IgD-negative memory B cell (primary cell): ENCODE data around the gene KRT33A. TPM values are rescaled to one million over a fixed set of nuclear protein-coding genes. Genes with fewer than 3 reads are reported as not detected.

Experiments
- H3K27ac Mint-ChIP-seq, 3 donors: one replicate each; pipeline ENCODE4 v1.8.0; 2020 to 2022; ENCODE audit warnings: mild to moderate bottlenecking in 3 of 3, mixed read lengths in 3 of 3, moderate library complexity in 1 of 3
- H3K27me3 Mint-ChIP-seq: one replicate; pipeline ENCODE4 v1.8.0; 2021; ENCODE audit warnings: mixed read lengths
- H3K36me3 Mint-ChIP-seq: one replicate; pipeline ENCODE4 v1.8.0; 2020; ENCODE audit warnings: mild to moderate bottlenecking, mixed read lengths
- H3K4me1 Mint-ChIP-seq, 3 donors: one replicate each; pipeline ENCODE4 v1.8.0; 2020 to 2022; ENCODE audit warnings: mixed read lengths in 3 of 3, mild to moderate bottlenecking in 1 of 3
- H3K4me3 Mint-ChIP-seq, 4 donors: one replicate each; pipeline ENCODE4 v1.8.0; 2020 to 2022; ENCODE audit warnings: mild to moderate bottlenecking in 4 of 4, mixed read lengths in 4 of 4, moderate library complexity in 3 of 4
- H3K9me3 Mint-ChIP-seq, 3 donors: one replicate each; pipeline ENCODE4 v1.8.0; 2020 to 2021; ENCODE audit warnings: mixed read lengths in 3 of 3, mild to moderate bottlenecking in 1 of 3
- polyA plus RNA-seq: library from polyadenylated mRNA; unstranded; fragments of 300-500 nt; fragmentation: Illumina TruSeq; gene quantifications from one replicate; pipeline ENCODE4 v1.2.3, GENCODE V29; 2021

KRT33A gene
- polyA plus RNA-seq, 1 donor from 2014 or later: not detected

GRCh38 chr17:41327411-41328120, 23.1 kb downstream of the KRT33A start:
- Mint-ChIP-seq H3K4me3 (no peak overlapping the region), H3K36me3 (no peaks in the 10 kb centered on the region), H3K4me1 (peaks cover 2% of the 10 kb centered on the region in 3 donors), H3K9me3 (no peaks in the 10 kb centered on the region), H3K27ac (no peak overlapping the region), H3K27me3 (peaks cover 2% of the 10 kb centered on the region)

GRCh38 chr17:41326173-41327145, 24.2 kb downstream of the KRT33A start:
- H3K4me3 Mint-ChIP-seq: peak overlapping the region in 1 of 4 donors; percentile 4
- no peaks in the 10 kb centered on the region for H3K9me3 Mint-ChIP-seq
- no peak overlapping the region for H3K27ac Mint-ChIP-seq
- peaks cover 0 to 7% (median 5%) of the 10 kb centered on the region in 3 donors for H3K4me1 Mint-ChIP-seq
- peaks cover 2% of the 10 kb centered on the region for H3K27me3 Mint-ChIP-seq
- H3K36me3 Mint-ChIP-seq: no peaks in the 10 kb centered on the region

GRCh38 chr17:41325611-41326010, 25.0 kb downstream of the KRT33A start:
- Mint-ChIP-seq H3K27me3 (peaks cover 2% of the 10 kb centered on the region), H3K27ac (no peak overlapping the region), H3K36me3 (no peaks in the 10 kb centered on the region), H3K4me3 (no peak overlapping the region), H3K9me3 (peaks cover 0 to 2% (median under 1%) of the 10 kb centered on the region in 3 donors), H3K4me1 (peaks cover 0 to 7% (median 5%) of the 10 kb centered on the region in 3 donors)

- Mint-ChIP-seq H3K4me1 (peaks cover under 1 to 7% (median 6%) of the 10 kb centered on the region in 3 donors), H3K27me3 (peaks cover 2% of the 10 kb centered on the region), H3K9me3 (peaks cover 0 to 7% (median 3%) of the 10 kb centered on the region in 3 donors), H3K36me3 (no peaks in the 10 kb centered on the region), H3K27ac (no peak overlapping the region), H3K4me3 (no peak overlapping the region)
Observed at GRCh38 chr17:41325126-41325525, 25.5 kb downstream of the KRT33A start.

- Mint-ChIP-seq H3K4me3 (no peak overlapping the region), H3K4me1 (peaks cover 2 to 9% (median 7%) of the 10 kb centered on the region in 3 donors), H3K27me3 (no peaks in the 10 kb centered on the region), H3K9me3 (peaks cover 3 to 14% (median 7%) of the 10 kb centered on the region in 3 donors), H3K36me3 (no peaks in the 10 kb centered on the region), H3K27ac (peak overlapping the region in 1 of 3 donors; percentile 69)
Observed at GRCh38 chr17:41324180-41325075, 26.2 kb downstream of the KRT33A start.

- H3K4me3 Mint-ChIP-seq: no peak overlapping the region
- H3K27me3 Mint-ChIP-seq: no peaks in the 10 kb centered on the region
- peak overlapping the region in 1 of 3 donors; percentile 74 for H3K27ac Mint-ChIP-seq
- no peaks in the 10 kb centered on the region for H3K36me3 Mint-ChIP-seq
- peaks cover 2 to 9% (median 7%) of the 10 kb centered on the region in 3 donors for H3K4me1 Mint-ChIP-seq
- peaks cover 3 to 18% (median 7%) of the 10 kb centered on the region in 3 donors for H3K9me3 Mint-ChIP-seq
Observed at GRCh38 chr17:41322903-41323895, 27.4 kb downstream of the KRT33A start.

- Mint-ChIP-seq H3K9me3 (peaks cover 3 to 18% (median 7%) of the 10 kb centered on the region in 3 donors), H3K4me3 (no peak overlapping the region), H3K27me3 (no peaks in the 10 kb centered on the region), H3K27ac (peak overlapping the region in 1 of 3 donors; percentile 74), H3K36me3 (no peaks in the 10 kb centered on the region), H3K4me1 (peaks cover 2 to 9% (median 7%) of the 10 kb centered on the region in 3 donors)
Observed at GRCh38 chr17:41322094-41322902, 28.3 kb downstream of the KRT33A start.

- peaks cover 11% of the 10 kb centered on the region for H3K27me3 Mint-ChIP-seq
- peaks cover 2 to 7% (median 7%) of the 10 kb centered on the region in 3 donors for H3K4me1 Mint-ChIP-seq
- H3K9me3 Mint-ChIP-seq: peaks cover 3 to 18% (median 7%) of the 10 kb centered on the region in 3 donors
- no peak overlapping the region for H3K4me3 Mint-ChIP-seq
- no peak overlapping the region for H3K27ac Mint-ChIP-seq
- H3K36me3 Mint-ChIP-seq: no peaks in the 10 kb centered on the region
Observed at GRCh38 chr17:41318231-41318630, 32.4 kb downstream of the KRT33A start.

- H3K27me3 Mint-ChIP-seq: peaks cover 15% of the 10 kb centered on the region
- no peak overlapping the region for H3K27ac Mint-ChIP-seq
- no peak overlapping the region for H3K4me3 Mint-ChIP-seq
- H3K9me3 Mint-ChIP-seq: peaks cover 3 to 18% (median 7%) of the 10 kb centered on the region in 3 donors
- peaks cover 0 to 6% (median 2%) of the 10 kb centered on the region in 3 donors for H3K4me1 Mint-ChIP-seq
- no peaks in the 10 kb centered on the region for H3K36me3 Mint-ChIP-seq
Observed at GRCh38 chr17:41315814-41316445, 34.7 kb downstream of the KRT33A start.

- H3K9me3 Mint-ChIP-seq: peaks cover 3 to 12% (median 4%) of the 10 kb centered on the region in 3 donors
- H3K4me3 Mint-ChIP-seq: no peak within 1 kb of the TSS
- peak within 1 kb of the TSS in 1 of 3 donors; percentile 5 for H3K27ac Mint-ChIP-seq
- H3K4me1 Mint-ChIP-seq: peaks cover 0 to 6% (median 2%) of the 10 kb centered on the region in 3 donors
- H3K27me3 Mint-ChIP-seq: peaks cover 15% of the 10 kb centered on the region
- H3K36me3 Mint-ChIP-seq: no peaks in the 10 kb centered on the region
Observed at GRCh38 chr17:41315204-41315794, 35.3 kb downstream of the KRT33A start, which contains the start of gene KRTAP17-1. Gene KRTAP17-1, minus strand, starts transcription at chr17:41315710. Its CDS starts 60 bp downstream, at chr17:41315650.

GRCh38 chr17:41311111-41311510, 39.5 kb downstream of the KRT33A start:
- H3K36me3 Mint-ChIP-seq: no peaks in the 10 kb centered on the region
- H3K4me1 Mint-ChIP-seq: peaks cover 15 to 37% (median 29%) of the 10 kb centered on the region in 3 donors
- H3K9me3 Mint-ChIP-seq: no peaks in the 10 kb centered on the region
- no peak overlapping the region for H3K4me3 Mint-ChIP-seq
- H3K27me3 Mint-ChIP-seq: peaks cover 15% of the 10 kb centered on the region
- peak overlapping the region in 1 of 3 donors; percentile 20 for H3K27ac Mint-ChIP-seq

- H3K36me3 Mint-ChIP-seq: no peaks in the 10 kb centered on the region
- no peaks in the 10 kb centered on the region for H3K9me3 Mint-ChIP-seq
- peak within 1 kb of the TSS; percentile 21 to 77 (median 64) for H3K4me3 Mint-ChIP-seq
- peak within 1 kb of the TSS; percentile 76 to 94 (median 89) for H3K27ac Mint-ChIP-seq
- peaks cover 18 to 40% (median 34%) of the 10 kb centered on the region in 3 donors for H3K4me1 Mint-ChIP-seq
- peaks cover 7% of the 10 kb centered on the region for H3K27me3 Mint-ChIP-seq
Observed at GRCh38 chr17:41308918-41309359, 41.7 kb downstream of the KRT33A start, which contains the start of gene KRTAP16-1. Gene KRTAP16-1, minus strand, starts transcription at chr17:41309309. Its CDS starts 56 bp downstream, at chr17:41309253.
